GM18873 (cell line): Measurements from ENCODE around the gene MRPS2.
"Not testable (repeated sequence)": the region's sequence is repeated elsewhere in the genome, so short reads cannot be mapped to it uniquely, and the experiment has no call there.

Experiments used
- ATAC-seq: cut with Tn5 transposase; IDR thresholded peaks from one replicate; pipeline ENCODE4 v1.9.1; 2021; ENCODE audit warnings: mild to moderate bottlenecking, moderate library complexity, moderate number of reproducible peaks; ENCODE audit not compliant: unreplicated experiment, low FRiP score

MRPS2 gene

GRCh38 chr9:135526730-135527571, 26.5 kb downstream of the MRPS2 start:
- ATAC-seq, result no peak

DNA sequence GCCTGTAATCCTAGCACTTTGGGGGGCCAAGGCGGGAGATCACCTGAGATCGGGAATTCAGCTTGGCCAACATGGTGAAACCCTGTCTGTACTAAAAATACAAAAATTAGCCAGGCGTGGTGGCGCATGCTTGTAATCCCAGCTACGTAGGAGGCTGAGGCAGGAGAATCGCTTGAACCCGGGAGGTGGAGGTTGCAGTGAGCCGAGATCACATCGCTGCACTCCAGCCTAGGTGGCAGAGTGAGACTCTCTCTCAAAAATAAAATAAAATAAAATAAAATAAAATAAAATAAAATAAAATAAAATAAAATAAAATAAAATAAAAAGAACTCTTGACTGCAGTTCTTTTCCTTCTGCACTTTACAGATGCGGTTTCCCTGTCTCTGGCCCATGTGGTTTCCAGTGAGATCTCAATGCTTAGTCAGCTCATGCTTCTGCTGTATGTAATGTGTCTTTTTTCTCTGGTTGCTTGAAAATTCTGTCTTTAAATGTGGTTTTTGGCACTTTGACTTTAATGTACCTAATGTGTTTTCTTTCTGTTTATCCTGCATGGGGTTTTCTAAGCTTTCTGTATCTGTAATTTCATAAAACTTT, 28.5 kb downstream of the MRPS2 start:
- ATAC-seq, result not testable (repeated sequence)

- ATAC-seq, result no peak
Observed at GRCh38 chr9:135530146-135530545, 29.7 kb downstream of the MRPS2 start.

- no peak for ATAC-seq
Observed at GRCh38 chr9:135531096-135531495, 30.6 kb downstream of the MRPS2 start.

- ATAC-seq, result no peak
Observed at GRCh38 chr9:135533113-135533512, 32.6 kb downstream of the MRPS2 start.

GRCh38 chr9:135533674-135534073, 33.2 kb downstream of the MRPS2 start:
- no peak for ATAC-seq

- not testable (repeated sequence) for ATAC-seq
Observed at GRCh38 chr9:135534192-135534711, 33.8 kb downstream of the MRPS2 start.

DNA sequence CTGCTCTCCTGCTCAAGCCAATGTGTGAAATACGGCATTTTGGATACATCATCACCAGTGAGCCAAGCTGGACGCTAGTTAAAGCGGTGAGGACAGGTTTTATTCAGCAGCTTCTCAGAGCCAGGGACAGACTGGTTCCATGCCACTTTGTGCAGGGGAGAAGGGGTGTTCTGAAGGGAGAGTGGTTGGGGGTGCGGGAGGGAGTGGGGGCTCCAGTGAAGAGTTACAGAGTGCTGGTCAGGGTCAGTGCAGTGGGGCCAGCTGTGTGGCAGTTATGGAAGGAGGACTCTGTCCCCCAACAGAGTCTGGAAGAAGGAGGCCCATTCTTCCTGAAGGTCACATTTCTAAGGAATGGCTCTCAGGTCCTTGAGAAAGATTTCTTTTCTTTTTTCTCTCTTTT, 34.3 kb downstream of the MRPS2 start:
- ATAC-seq, result not testable (repeated sequence)

DNA sequence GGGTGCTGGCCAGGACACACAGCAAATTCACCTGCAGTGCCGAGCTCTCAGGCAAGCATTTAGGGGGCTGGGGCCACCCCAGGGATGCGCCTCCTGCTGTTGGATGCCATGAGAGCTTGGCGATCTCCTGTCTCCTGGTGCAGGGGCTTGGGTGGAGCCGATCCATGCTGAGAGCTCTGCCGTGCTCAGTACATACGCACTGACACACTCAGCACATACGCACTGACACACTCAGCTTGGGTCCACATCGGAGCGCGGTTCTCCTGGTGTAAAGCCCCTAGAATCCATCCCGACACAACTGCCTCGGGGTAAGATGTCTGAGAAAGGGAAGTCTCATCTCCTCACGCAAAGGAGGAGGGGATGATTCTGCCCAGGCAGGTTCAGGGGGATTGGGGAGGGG, 35.1 kb downstream of the MRPS2 start:
- ATAC-seq, result not testable (repeated sequence)

- no peak for ATAC-seq
Observed at GRCh38 chr9:135536216-135536615, 35.7 kb downstream of the MRPS2 start.

GRCh38 chr9:135543262-135543894, 42.9 kb downstream of the MRPS2 start:
- not testable (repeated sequence) for ATAC-seq

DNA sequence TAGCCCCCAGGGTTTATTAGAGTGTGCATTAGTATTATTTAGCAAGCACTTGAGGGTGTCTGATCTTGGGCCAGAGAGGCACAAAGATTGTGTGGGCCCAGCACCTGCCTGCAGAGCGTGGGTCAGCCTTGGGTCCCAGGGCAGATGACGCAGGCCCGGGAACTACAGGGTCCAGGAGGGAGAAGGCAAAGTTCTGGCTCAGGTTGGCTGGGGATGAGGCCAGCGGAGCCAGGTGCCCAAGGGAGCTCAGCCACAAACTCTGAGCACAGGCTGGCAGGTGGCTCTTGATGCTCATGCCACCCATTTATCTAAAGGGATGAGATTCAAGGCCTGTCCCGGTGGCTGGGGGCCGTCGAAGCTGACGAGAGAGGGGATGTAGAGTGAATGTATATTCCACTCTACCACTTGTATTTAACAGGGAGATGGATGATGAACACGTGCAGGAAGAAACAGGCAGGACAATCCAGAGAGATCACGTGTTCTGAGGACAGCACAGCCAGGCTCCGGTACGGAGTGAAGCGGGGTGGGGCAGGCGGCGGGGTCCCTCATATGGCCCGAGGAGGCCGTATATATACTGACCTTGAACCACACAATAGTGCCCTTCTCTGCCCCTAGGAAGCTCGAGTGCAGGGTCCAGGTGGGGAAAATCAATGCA, 44.6 kb downstream of the MRPS2 start:
- no peak for ATAC-seq

- not testable (repeated sequence) for ATAC-seq
Observed at GRCh38 chr9:135545646-135546176, 45.2 kb downstream of the MRPS2 start, which contains the start of gene OBP2A. Gene OBP2A (plus strand): TSS chr9:135546126. CDS start chr9:135546181, 55 bp downstream.

DNA sequence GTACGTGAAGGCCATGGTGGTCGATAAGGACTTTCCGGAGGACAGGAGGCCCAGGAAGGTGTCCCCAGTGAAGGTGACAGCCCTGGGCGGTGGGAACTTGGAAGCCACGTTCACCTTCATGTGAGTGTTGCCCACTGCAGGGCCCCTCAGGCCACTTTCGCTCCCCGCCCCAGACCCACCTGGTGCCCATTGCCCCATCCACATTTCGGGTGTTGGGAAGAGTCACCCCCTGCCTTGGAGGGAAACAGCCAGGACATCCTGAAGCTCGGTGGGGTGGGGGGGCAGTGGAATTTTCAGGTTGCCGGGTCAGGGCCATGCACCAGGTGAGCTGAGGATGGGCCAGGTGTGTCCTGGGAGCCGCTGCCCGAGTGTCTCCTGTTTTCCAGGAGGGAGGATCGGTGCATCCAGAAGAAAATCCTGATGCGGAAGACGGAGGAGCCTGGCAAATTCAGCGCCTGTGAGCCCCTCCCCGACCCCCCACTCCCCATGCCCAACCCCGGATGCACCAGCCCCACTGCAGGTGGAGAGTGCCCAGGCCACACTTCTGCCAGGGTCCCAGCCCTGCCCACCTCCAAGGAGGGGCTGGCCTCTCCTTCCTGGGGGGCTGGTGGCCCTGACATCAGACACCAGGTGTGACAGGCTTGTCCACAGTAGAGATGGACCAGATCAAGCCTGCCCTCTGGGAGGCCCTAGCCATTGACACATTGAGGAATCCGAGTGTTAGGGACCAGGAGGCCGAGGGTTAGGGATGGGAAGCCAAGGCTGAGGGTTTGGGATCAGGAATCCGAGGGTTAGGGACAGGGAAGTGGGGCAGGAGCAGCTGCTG, 46.5 kb downstream of the MRPS2 start:
- ATAC-seq, result not testable (repeated sequence)

DNA sequence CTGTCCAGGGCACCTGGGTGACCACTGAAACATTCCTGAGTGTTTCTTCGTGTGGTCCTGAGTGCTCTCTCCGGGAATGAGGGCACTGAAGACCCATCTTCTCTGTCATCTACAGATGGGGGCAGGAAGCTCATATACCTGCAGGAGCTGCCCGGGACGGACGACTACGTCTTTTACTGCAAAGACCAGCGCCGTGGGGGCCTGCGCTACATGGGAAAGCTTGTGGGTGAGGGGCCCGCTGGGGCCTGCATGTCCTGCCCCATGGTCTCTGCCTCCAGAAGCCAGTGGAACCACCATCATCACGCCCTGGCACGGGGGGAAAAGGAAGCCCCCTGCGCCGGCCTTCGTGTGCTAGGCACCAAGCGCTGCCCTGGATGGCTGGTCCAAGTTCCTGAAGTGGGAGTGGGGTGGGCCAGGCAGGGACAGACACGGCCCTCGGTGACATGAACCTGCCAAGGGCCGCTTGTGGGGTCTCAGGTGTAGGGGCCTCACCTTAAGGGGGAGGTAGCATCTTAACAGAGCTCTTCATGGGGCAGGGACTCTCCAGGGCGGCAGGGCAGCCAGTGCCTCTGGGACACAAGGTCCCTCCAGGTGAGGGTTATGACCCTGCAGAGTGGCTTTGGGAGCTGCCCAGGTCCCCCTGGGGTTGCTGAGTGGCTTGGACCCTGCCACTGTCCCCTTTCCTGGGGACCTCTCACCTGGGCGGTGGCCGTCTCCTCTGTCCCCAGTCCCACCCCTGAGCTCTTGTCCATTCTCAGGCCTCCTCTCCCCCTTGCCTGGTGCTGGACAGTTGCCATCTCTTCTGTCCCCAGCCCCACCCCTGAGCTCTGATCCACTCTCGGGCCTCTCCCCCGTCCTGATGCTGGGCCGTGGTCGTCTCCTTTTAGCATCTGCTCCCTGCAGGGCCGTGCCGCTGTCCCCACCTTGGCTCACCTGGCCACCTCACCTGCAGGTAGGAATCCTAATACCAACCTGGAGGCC, 47.6 kb downstream of the MRPS2 start:
- no peak for ATAC-seq

DNA sequence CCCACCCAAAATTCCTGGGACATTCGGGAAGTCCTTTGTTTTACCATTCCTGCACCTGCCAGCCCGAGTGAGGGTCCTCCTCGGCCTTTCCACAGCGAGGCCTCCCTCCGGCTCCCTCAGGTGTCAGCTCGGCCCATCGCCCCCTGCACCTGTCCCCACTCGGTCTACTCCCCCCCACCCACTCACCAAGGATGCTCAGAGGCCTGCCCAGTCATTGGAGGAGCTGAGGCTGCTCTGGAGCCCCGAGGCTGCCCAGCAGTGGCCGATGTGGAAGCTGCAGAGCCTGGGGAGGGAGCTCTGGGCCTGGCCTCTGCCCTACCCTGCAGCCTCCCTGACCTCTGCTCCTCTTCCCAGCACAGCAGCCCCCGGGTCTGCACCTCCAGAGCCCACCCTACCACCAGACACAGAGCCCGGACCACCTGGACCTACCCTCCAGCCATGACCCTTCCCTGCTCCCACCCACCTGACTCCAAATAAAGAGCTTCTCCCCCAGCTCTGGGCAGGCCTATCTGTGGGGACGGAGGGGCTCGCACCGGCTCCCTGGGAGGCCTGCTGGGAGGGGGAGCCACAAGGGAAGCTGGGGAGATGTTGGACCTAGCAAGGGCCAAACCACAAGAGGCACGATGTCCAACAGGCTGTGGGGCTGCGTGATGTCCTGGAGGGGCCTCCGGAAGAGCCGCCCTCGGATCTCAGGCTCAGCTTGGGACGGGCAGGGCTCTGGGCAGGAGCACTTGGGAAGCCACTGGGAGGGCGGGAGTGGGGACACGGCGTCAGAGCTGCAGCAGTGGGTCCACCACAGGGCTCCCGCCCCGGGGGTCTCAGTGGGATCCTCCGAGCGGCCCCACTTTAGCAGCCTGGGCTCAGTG, 49.2 kb downstream of the MRPS2 start:
- not testable (repeated sequence) for ATAC-seq

- ATAC-seq, result no peak
Observed at GRCh38 chr9:135550344-135550918, 49.9 kb downstream of the MRPS2 start.
